H9 (cell line): ENCODE measurements around the gene AGT. TPM values are rescaled to one million over a fixed set of nuclear protein-coding genes. Genes with fewer than 3 reads are reported as not detected.

Experiments used
- DNase-seq: peaks from one replicate; pipeline ENCODE4 v3.0.0-alpha.2; 2017
- H2AFZ ChIP-seq: one replicate; pipeline ENCODE4 v1.6.1; 2013; ENCODE audit warnings: mild to moderate bottlenecking, low read length, control low read depth, moderate library complexity
- H2AK5ac ChIP-seq: 2 replicates; pipeline ENCODE4 v1.6.1; 2013; ENCODE audit warnings: low read length, control low read depth, mixed read lengths; ENCODE audit not compliant: insufficient read length
- H2BK120ac ChIP-seq: one replicate; pipeline ENCODE4 v1.6.1; 2013; ENCODE audit warnings: low read depth, mild to moderate bottlenecking, low read length, control low read depth, inconsistent platforms; ENCODE audit not compliant: poor library complexity, severe bottlenecking
- H2BK12ac ChIP-seq: 2 replicates; pipeline ENCODE4 v1.6.1; 2013; ENCODE audit warnings: low read length, control low read depth, mixed read lengths, low read depth; ENCODE audit not compliant: insufficient read length
- H2BK15ac ChIP-seq: 2 replicates; pipeline ENCODE4 v1.6.1; 2013; ENCODE audit warnings: low read depth, low read length, control low read depth
- H2BK20ac ChIP-seq: one replicate; pipeline ENCODE4 v1.6.1; 2013; ENCODE audit warnings: low read depth, mild to moderate bottlenecking, low read length, control low read depth, inconsistent platforms; ENCODE audit not compliant: poor library complexity, severe bottlenecking
- H2BK5ac ChIP-seq: 2 replicates; pipeline ENCODE4 v1.6.1; 2013; ENCODE audit warnings: low read length, control low read depth, mixed read lengths; ENCODE audit not compliant: insufficient read length
- H3K14ac ChIP-seq: 2 replicates; pipeline ENCODE4 v1.6.1; 2013; ENCODE audit warnings: low read length, control low read depth; ENCODE audit not compliant: insufficient read depth
- H3K18ac ChIP-seq: 2 replicates; pipeline ENCODE4 v1.6.1; 2013; ENCODE audit warnings: low read depth, mild to moderate bottlenecking, mixed read lengths, low read length, control low read depth; ENCODE audit not compliant: insufficient read length
- H3K23ac ChIP-seq: 2 replicates; pipeline ENCODE4 v1.6.1; 2013; ENCODE audit warnings: low read length, control low read depth, mixed read lengths, low read depth; ENCODE audit not compliant: insufficient read length
- H3K23me2 ChIP-seq: 2 replicates; pipeline ENCODE4 v1.6.1; 2013; ENCODE audit warnings: low read depth, mild to moderate bottlenecking, mixed read lengths, low read length, control low read depth; ENCODE audit not compliant: insufficient read length, poor library complexity, severe bottlenecking
- H3K27ac ChIP-seq: 2 replicates; pipeline ENCODE4 v1.5.1; 2013; ENCODE audit warnings: low read length, control low read depth, mixed read lengths, low read depth; ENCODE audit not compliant: insufficient read length
- H3K27me3 ChIP-seq: 2 replicates; pipeline ENCODE4 v1.6.1; 2013; ENCODE audit warnings: low read length, control low read depth, inconsistent platforms; ENCODE audit not compliant: insufficient read depth
- H3K4ac ChIP-seq: 2 replicates; pipeline ENCODE4 v1.6.1; 2013; ENCODE audit warnings: low read depth, mild to moderate bottlenecking, control low read depth, inconsistent platforms, low read length, moderate library complexity
- H3K4me1 ChIP-seq: 2 replicates; pipeline ENCODE4 v1.6.1; 2013; ENCODE audit warnings: low read length, control low read depth, inconsistent platforms; ENCODE audit not compliant: insufficient read depth
- H3K4me2 ChIP-seq: 2 replicates; pipeline ENCODE4 v1.6.1; 2013; ENCODE audit warnings: low read length, control low read depth, mixed read lengths; ENCODE audit not compliant: insufficient read length, insufficient read depth
- H3K56ac ChIP-seq: 2 replicates; pipeline ENCODE4 v1.6.1; 2013; ENCODE audit warnings: low read depth, mild to moderate bottlenecking, mixed read lengths, low read length, control low read depth; ENCODE audit not compliant: insufficient read length
- H3K79me1 ChIP-seq: 2 replicates; pipeline ENCODE4 v1.6.1; 2013; ENCODE audit warnings: low read depth, mild to moderate bottlenecking, moderate library complexity, low read length, control low read depth, inconsistent platforms; ENCODE audit not compliant: insufficient read depth, poor library complexity, severe bottlenecking
- H3K79me2 ChIP-seq: 2 replicates; pipeline ENCODE4 v1.6.1; 2013; ENCODE audit warnings: low read length, control low read depth, inconsistent platforms; ENCODE audit not compliant: insufficient read depth
- H3K9ac ChIP-seq: 2 replicates; pipeline ENCODE4 v1.6.1; 2013; ENCODE audit warnings: low read length, control low read depth, mixed read lengths; ENCODE audit not compliant: insufficient read length; ENCODE audit errors: extremely low read depth
- H3K9me3 ChIP-seq: one replicate; pipeline ENCODE4 v1.6.1; 2013; ENCODE audit warnings: low read depth, low read length, inconsistent platforms; ENCODE audit not compliant: control insufficient read depth
- H3T11ph ChIP-seq: one replicate; pipeline ENCODE4 v1.6.1; 2013; ENCODE audit warnings: mild to moderate bottlenecking, low read length, control low read depth, inconsistent platforms
- H4K20me1 ChIP-seq: one replicate; pipeline ENCODE4 v1.6.1; 2013; ENCODE audit not compliant: control insufficient read depth, insufficient read length, insufficient read depth
- H4K5ac ChIP-seq: 2 replicates; pipeline ENCODE4 v1.6.1; 2013; ENCODE audit warnings: low read depth, mild to moderate bottlenecking, mixed read lengths, low read length, control low read depth; ENCODE audit not compliant: insufficient read length
- H4K8ac ChIP-seq: replicated peaks from 2 replicates; pipeline ENCODE4 v1.6.1; 2013; ENCODE audit warnings: low read length, control low read depth, mixed read lengths, low read depth; ENCODE audit not compliant: insufficient read length
- H4K91ac ChIP-seq: 2 replicates; pipeline ENCODE4 v1.6.1; 2013; ENCODE audit warnings: low read depth, mild to moderate bottlenecking, moderate library complexity, mixed read lengths, low read length, control low read depth; ENCODE audit not compliant: insufficient read length
- H3K27ac Mint-ChIP-seq, 3 experiments: 2 replicates in 2 of 3; 3 replicates in 1 of 3; pipeline ENCODE4 v1.8.0; 2020 to 2021; ENCODE audit warnings: mixed read lengths in 3 of 3, mild to moderate bottlenecking in 1 of 3, moderate library complexity in 1 of 3
- H3K27me3 Mint-ChIP-seq: 2 replicates; pipeline ENCODE4 v1.8.0; 2021; ENCODE audit warnings: low read depth, mild to moderate bottlenecking, moderate library complexity, mixed read lengths
- H3K36me3 Mint-ChIP-seq, 3 experiments: 2 replicates in 2 of 3; 3 replicates in 1 of 3; pipeline ENCODE4 v1.8.0; 2020 to 2021; ENCODE audit warnings: low read depth in 3 of 3, mixed read lengths in 3 of 3; ENCODE audit not compliant: insufficient read depth in 1 of 3
- H3K4me1 Mint-ChIP-seq, 2 experiments: 2 replicates each; pipeline ENCODE4 v1.8.0; 2020; ENCODE audit warnings: mixed read lengths in 2 of 2
- H3K4me3 Mint-ChIP-seq, 2 experiments: 2 replicates in 1 of 2; 3 replicates in 1 of 2; pipeline ENCODE4 v1.8.0; 2020 to 2021; ENCODE audit warnings: mild to moderate bottlenecking in 2 of 2, mixed read lengths in 2 of 2, moderate library complexity in 1 of 2
- H3K9me3 Mint-ChIP-seq, 2 experiments: 2 replicates in 1 of 2; 3 replicates in 1 of 2; pipeline ENCODE4 v1.8.0; 2020; ENCODE audit warnings: mild to moderate bottlenecking in 2 of 2, mixed read lengths in 2 of 2, moderate library complexity in 1 of 2
- WGBS: extraction: QIAGEN DNeasy Blood & Tissue Kit; methylation state at CpG from one replicate; pipeline ENCODE4 v1.1.7; 2013; ENCODE audit warnings: missing lambda C conversion rate, low lambda C conversion rate, mixed read lengths; ENCODE audit not compliant: insufficient read length; ENCODE audit errors: extremely low coverage; 5-methylcytosine and 5-hydroxymethylcytosine counted together
- total RNA-seq: library from RNA; stranded (reverse); gene quantifications from 2 replicates; pipeline ENCODE4 v1.2.1, GENCODE V29; 2021
- TF ChIP-seq, protein P1 (sequence below): fragments of 200-600 bp; sonication (generic); conservative IDR thresholded peaks from 3 replicates; pipeline ENCODE4 v1.8.0; 2021; ENCODE audit warnings: antibody characterized with exemption, mild to moderate bottlenecking

The AGT gene
- total RNA-seq, 1 experiment from 2014 or later, result not detected

DNA sequence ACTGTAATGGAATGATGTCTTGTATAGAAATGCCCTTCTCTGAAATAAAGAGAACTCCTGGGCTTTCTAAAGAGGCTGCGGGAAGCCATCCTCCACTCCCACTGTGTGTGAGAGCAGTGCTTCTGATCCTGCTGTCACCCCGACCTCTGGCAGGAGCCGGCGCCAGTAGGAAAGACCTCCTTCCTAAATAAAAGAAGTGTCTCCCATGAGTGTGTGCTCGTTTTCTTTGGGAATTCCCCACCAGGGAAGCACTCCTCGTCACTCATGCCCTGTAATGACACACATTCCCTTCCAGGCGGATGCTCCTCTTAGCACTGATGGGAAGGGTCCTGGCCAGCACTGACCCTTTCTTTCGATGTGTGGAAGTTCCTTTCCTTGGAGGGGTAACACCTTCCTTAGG lies 20.1 kb downstream of the AGT start:
- Histone ChIP-seq H3K4ac (no peak overlapping the region), H2BK12ac (no peak overlapping the region), H3K27me3 (no peaks in the 10 kb centered on the region), H3K23me2 (no peaks in the 10 kb centered on the region), H3K4me1 (no peaks in the 10 kb centered on the region), H2AFZ (no peak overlapping the region), H3K79me1 (no peaks in the 10 kb centered on the region), H3K27ac (no peak overlapping the region), H4K5ac (no peak overlapping the region), H2AK5ac (no peak overlapping the region), H2BK120ac (no peak overlapping the region), H3K9me3 (no peaks in the 10 kb centered on the region), H2BK20ac (no peak overlapping the region), H3K79me2 (no peaks in the 10 kb centered on the region), H4K20me1 (no peaks in the 10 kb centered on the region), H3K14ac (no peak overlapping the region), H4K91ac (no peak overlapping the region), H3K18ac (no peak overlapping the region), H3K23ac (no peak overlapping the region), H3K4me2 (no peak overlapping the region), H2BK15ac (no peak overlapping the region), H2BK5ac (no peak overlapping the region), H4K8ac (no peak overlapping the region), H3T11ph (no peak overlapping the region), H3K56ac (no peak overlapping the region), H3K9ac (no peak overlapping the region)
- H3K36me3 Mint-ChIP-seq, result peaks cover 18 to 43% (median 39%) of the 10 kb centered on the region in 3 experiments; a peak in 6 of 7 replicates
- H3K27ac Mint-ChIP-seq, result peak overlapping the region in 2 of 3 experiments; percentile 1 to 61; a peak in 2 of 7 replicates
- peaks cover 7% of the 10 kb centered on the region for H3K27me3 Mint-ChIP-seq
- no peaks in the 10 kb centered on the region for H3K9me3 Mint-ChIP-seq
- no peak for DNase-seq
- WGBS, result no CpG with 5 or more reads among the region's 8 CpGs
- TF ChIP-seq, protein P1, sequence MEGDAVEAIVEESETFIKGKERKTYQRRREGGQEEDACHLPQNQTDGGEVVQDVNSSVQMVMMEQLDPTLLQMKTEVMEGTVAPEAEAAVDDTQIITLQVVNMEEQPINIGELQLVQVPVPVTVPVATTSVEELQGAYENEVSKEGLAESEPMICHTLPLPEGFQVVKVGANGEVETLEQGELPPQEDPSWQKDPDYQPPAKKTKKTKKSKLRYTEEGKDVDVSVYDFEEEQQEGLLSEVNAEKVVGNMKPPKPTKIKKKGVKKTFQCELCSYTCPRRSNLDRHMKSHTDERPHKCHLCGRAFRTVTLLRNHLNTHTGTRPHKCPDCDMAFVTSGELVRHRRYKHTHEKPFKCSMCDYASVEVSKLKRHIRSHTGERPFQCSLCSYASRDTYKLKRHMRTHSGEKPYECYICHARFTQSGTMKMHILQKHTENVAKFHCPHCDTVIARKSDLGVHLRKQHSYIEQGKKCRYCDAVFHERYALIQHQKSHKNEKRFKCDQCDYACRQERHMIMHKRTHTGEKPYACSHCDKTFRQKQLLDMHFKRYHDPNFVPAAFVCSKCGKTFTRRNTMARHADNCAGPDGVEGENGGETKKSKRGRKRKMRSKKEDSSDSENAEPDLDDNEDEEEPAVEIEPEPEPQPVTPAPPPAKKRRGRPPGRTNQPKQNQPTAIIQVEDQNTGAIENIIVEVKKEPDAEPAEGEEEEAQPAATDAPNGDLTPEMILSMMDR, result no peak
- no peak overlapping the region for H3K4me3 Mint-ChIP-seq
- H3K4me1 Mint-ChIP-seq, result peaks cover 4 to 11% of the 10 kb centered on the region in 2 experiments
